ENCODE measurements around the gene MACROH2A1. TPM values are rescaled to one million over a fixed set of nuclear protein-coding genes. Genes with fewer than 3 reads are reported as not detected.

MACROH2A1 gene
- total and polyA plus RNA-seq, 10 of the 15 experiments (the other 5 are each of a cell fraction or from before 2014, with no cell fraction given) = 45.7 to 230 (median 196) TPM

- Histone ChIP-seq H3K9ac (ENCODE audit: control insufficient read depth, insufficient read depth, low read length) (no peak overlapping the region), H3K79me2 (ENCODE audit: control insufficient read depth, insufficient read depth, low read length) (no peaks in the 10 kb centered on the region), H3K4me3 (no peak overlapping the region), H2AFZ (ENCODE audit: control insufficient read depth, low read depth, low read length) (no peak overlapping the region), H3K4me2 (ENCODE audit: control insufficient read depth, insufficient read depth) (no peak overlapping the region), H3K27me3 (replicated peaks in 1 of 2; ENCODE audit: control insufficient read depth in 2 of 2, insufficient read depth in 2 of 2, low read length in 1 of 2) (no peaks in the 10 kb centered on the region), H3K4me1 (ENCODE audit: control insufficient read depth, insufficient read depth, low read length) (no peaks in the 10 kb centered on the region), H3K27ac (ENCODE audit: control insufficient read depth, insufficient read depth) (no peak overlapping the region), H3K9me3 (replicated peaks; ENCODE audit: control insufficient read depth, insufficient read depth, low read length) (no peaks in the 10 kb centered on the region), H3K36me3 (ENCODE audit: control insufficient read depth in 2 of 2, insufficient read depth in 2 of 2, low read length in 1 of 2) (no peaks in the 10 kb centered on the region), H4K20me1 (ENCODE audit: control insufficient read depth, insufficient read depth) (no peaks in the 10 kb centered on the region)
- RAD21 ChIA-PET (ENCODE audit: unreplicated experiment) = no interaction called here
- in situ Hi-C loops (cut with MboI) = no loop called here
- intact Hi-C loops (cut with micrococcal nuclease; ENCODE audit: unreplicated experiment) = no loop called here
- ATAC-seq = no peak
- FAIRE-seq = no peak
- TF ChIP-seq NFIC (IDR thresholded peaks at IDR 0.05; ENCODE audit: low read depth, low read length) (no peak), HDAC6 (IDR thresholded peaks at IDR 0.05; ENCODE audit: unreplicated experiment) (no peak), IRF5 (IDR thresholded peaks at IDR 0.05; ENCODE audit: borderline replicate concordance) (no peak), POU2F2 (IDR thresholded peaks at IDR 0.05; ENCODE audit: borderline replicate concordance, low read depth, low read length) (no peak), POLR2AphosphoS2 (IDR thresholded peaks at IDR 0.05; ENCODE audit: low read depth, low read length) (no peak), RCOR1 (conservative IDR thresholded peaks at IDR 0.05; ENCODE audit: low read depth, low read length) (no peak), FOS (IDR thresholded peaks at IDR 0.05; ENCODE audit: borderline replicate concordance, extremely low read depth, insufficient read length) (no peak), ZNF207 (IDR thresholded peaks at IDR 0.05; ENCODE audit: borderline replicate concordance) (no peak), IKZF2 (IDR thresholded peaks at IDR 0.05) (no peak), HDAC2 (IDR thresholded peaks at IDR 0.05) (no peak), PML (IDR thresholded peaks at IDR 0.05; ENCODE audit: low read length) (no peak), FOXM1 (IDR thresholded peaks at IDR 0.05; ENCODE audit: low read depth, low read length) (no peak), TCF12 (IDR thresholded peaks at IDR 0.05; ENCODE audit: low read depth, low read length) (no peak), CBFB (IDR thresholded peaks at IDR 0.05; ENCODE audit: low read depth) (no peak), ETV6 (conservative IDR thresholded peaks at IDR 0.05 in 1 of 2, IDR thresholded peaks at IDR 0.05 in 1 of 2; ENCODE audit: borderline replicate concordance in 1 of 2, low read depth in 1 of 2) (no peak), NRF1 (conservative IDR thresholded peaks at IDR 0.05; ENCODE audit: low read depth, low read length) (no peak)
- TF ChIP-seq, protein P1, sequence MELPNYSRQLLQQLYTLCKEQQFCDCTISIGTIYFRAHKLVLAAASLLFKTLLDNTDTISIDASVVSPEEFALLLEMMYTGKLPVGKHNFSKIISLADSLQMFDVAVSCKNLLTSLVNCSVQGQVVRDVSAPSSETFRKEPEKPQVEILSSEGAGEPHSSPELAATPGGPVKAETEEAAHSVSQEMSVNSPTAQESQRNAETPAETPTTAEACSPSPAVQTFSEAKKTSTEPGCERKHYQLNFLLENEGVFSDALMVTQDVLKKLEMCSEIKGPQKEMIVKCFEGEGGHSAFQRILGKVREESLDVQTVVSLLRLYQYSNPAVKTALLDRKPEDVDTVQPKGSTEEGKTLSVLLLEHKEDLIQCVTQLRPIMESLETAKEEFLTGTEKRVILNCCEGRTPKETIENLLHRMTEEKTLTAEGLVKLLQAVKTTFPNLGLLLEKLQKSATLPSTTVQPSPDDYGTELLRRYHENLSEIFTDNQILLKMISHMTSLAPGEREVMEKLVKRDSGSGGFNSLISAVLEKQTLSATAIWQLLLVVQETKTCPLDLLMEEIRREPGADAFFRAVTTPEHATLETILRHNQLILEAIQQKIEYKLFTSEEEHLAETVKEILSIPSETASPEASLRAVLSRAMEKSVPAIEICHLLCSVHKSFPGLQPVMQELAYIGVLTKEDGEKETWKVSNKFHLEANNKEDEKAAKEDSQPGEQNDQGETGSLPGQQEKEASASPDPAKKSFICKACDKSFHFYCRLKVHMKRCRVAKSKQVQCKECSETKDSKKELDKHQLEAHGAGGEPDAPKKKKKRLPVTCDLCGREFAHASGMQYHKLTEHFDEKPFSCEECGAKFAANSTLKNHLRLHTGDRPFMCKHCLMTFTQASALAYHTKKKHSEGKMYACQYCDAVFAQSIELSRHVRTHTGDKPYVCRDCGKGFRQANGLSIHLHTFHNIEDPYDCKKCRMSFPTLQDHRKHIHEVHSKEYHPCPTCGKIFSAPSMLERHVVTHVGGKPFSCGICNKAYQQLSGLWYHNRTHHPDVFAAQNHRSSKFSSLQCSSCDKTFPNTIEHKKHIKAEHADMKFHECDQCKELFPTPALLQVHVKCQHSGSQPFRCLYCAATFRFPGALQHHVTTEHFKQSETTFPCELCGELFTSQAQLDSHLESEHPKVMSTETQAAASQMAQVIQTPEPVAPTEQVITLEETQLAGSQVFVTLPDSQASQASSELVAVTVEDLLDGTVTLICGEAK (IDR thresholded peaks at IDR 0.05; ENCODE audit: borderline replicate concordance) = no peak
- TF ChIP-seq, protein P2, sequence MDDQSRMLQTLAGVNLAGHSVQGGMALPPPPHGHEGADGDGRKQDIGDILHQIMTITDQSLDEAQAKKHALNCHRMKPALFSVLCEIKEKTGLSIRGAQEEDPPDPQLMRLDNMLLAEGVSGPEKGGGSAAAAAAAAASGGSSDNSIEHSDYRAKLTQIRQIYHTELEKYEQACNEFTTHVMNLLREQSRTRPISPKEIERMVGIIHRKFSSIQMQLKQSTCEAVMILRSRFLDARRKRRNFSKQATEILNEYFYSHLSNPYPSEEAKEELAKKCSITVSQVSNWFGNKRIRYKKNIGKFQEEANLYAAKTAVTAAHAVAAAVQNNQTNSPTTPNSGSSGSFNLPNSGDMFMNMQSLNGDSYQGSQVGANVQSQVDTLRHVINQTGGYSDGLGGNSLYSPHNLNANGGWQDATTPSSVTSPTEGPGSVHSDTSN (IDR thresholded peaks at IDR 0.05; ENCODE audit: insufficient replicate concordance, low read depth, low read length) = no peak
- WGBS (ENCODE audit: insufficient coverage, insufficient replicate concordance, low lambda C conversion rate, missing lambda C conversion rate) = 67% methylated on average over 8 of the region's 8 CpGs
- no peak for DNase-seq (ENCODE audit: low read depth, low spot score)
- SMC1A ChIA-PET (ENCODE audit: uncharacterized antibody, unreplicated experiment) = no interaction called here
- BruUV-seq (replicated peaks) = no TSS peak
- CTCF ChIA-PET = no interaction called here
- POLR2A ChIA-PET = no interaction called here
Measured at GRCh38 chr5:135323701-135324132, 75.3 kb downstream of the MACROH2A1 start.
